HG02623 (cell line): ENCODE measurements around the gene ZCCHC4.
"Not testable (repeated sequence)": the region's sequence is repeated elsewhere in the genome, so short reads cannot be mapped to it uniquely, and the experiment has no call there.

Source experiments
- ATAC-seq: cut with Tn5 transposase; IDR thresholded peaks from one replicate; pipeline ENCODE4 v1.9.1; 2021; ENCODE audit warnings: moderate library complexity; ENCODE audit not compliant: unreplicated experiment

Gene ZCCHC4

DNA sequence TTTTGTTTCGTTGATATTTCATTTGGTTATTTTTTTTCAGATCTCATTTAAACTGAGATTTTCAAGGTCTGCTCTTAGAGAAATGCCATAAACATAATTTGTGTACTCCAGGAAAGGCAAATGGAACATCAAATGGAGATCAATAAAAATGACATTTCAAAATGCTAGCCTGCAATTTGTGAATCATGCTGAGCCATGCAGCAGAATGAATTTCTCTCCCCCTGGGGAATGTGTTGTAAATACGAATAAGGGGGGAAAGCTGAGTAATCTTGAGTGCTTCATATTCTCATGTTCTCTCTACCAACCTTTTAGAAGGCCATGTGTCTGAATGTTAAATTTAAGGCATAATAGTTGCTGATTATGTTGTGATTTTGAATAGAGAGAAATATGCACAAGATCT lies 7.8 kb downstream of the ZCCHC4 start:
- no peak for ATAC-seq

DNA sequence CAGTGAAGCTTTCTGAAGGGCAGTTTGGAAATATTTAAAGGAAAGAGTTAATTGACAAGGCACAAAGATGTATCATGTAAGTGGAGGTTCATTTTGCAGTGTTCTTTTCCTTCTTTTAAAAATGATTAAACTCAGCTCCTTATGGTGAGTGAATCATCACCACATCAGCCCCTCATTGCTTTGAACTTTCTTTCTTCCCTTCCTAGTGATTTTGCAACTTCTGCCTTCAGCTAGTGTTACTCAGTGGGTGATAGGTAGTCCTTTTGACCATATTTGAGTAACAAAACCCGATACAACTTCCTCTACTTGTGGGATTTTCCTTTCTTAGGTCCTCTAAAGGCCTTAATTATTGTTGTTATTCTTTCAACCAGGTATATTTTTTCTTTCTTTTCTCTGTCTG lies 8.2 kb downstream of the ZCCHC4 start:
- no peak for ATAC-seq

DNA sequence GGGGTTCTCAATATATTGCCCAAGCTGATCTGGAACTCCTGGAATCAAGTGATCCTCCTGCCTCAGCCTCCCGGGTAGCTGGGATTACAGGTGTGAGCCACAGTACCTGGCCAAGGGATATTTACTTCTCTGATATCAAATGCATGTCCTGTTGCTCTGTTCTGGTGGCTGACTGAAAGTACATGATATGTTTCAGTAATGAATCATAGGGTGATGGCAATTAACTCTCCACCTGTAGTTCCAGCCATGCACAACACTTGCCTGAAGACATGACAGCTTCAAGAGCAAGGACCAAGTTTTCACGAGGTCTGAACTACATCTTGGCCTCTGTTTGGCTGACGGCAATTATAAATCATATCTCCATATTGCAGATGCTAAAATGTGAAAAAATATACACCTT lies 9.1 kb downstream of the ZCCHC4 start:
- no peak for ATAC-seq

DNA sequence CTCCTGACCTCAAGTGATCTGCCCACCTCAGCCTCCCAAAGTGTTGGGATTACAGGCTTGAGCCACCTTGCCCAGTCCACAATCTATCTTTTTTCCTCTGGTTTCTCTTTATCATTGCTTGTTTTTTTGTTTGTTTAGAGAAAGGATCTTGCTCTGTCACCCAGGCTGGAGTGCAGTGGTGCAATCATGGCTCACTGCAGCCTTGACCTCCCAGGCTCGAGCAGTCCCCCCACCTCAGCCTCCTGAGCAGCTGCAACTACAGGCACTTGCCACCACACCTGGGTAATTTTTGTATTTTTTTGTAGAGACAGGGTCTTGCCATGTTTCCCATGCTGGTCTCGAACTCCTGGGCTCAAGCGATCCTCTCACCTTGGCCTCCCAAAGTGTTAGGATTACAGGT lies 15.9 kb downstream of the ZCCHC4 start:
- ATAC-seq, result not testable (repeated sequence)

DNA sequence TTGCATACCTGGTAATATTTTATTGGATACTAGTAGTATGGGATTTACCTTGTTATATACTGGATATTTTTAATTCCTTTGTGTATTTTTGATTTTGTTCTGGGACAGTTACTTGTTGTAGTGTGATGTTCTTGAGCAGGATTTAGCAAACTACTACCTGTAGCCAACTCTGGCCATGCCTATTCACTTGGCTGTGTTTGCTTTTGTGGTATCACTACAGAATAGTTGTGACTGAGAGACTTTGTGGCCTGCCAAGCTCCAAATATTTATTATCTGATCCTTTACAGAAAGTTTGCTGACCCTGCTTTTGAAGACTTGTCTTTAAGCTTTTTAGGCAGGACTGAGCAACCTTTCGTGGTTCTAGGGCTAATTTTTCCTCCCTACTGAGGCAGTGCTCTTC lies 17.8 kb downstream of the ZCCHC4 start:
- ATAC-seq, result no peak

DNA sequence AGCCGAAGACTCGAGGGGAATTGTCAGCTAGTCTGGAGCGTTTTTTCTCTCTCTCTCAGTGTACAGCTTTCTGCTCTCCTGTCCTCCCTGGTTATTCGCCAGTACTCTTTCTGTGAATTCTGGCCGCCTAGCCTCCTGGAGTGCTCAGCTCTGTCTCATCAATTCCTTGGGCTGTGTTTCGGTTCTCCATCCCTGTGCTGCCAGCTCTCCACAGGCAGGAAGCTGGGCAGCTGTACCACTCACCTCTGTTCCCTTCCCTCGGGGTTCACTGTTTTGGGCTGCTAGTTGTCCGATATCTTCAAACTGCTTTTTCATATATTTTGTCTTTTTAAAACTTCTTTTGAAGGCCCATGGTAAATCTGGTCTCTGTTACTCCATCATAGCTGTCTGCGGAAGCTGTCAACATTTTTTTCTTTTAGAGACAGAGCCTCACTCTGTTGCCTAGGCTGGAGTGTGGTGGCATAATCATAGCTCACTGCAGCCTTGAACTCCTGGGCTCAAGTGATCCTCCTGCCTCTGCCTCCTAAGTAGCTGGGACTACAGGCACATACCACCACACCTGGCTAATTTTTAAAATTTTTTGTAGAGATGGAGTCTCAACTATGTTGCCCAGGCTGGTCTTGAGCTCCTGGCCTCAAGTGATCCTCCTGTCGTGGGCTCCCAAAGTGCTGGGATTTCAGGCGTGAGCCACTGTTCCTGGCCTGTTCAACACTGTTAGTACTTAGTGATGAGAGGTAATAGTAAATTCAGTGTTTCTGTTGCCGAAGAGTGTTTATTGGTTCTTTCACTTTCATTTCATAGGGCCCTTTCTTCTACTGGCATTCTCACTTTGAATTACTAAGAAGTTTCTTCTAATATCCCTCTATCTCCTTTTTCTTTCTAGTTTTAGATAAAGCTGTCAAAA lies 18.6 kb downstream of the ZCCHC4 start:
- peak; percentile 73 for ATAC-seq

DNA sequence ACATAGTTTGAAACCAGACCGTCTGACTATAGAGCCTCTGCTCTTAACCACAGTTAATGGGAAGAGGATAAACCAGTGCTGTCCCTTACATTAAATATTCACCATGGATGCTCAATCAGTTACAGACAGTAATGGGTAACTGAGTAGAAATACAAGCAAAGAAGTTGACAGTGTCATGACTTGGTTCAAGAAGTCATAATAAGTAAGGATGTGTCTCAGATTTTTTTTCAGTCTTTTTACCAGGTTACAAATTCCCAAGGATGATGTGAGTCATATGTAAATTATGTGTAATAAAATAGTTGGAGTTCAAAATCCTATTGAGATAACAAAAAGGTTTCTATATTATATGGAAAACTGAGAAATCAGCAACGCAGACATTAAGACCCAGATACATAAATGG lies 31.1 kb downstream of the ZCCHC4 start:
- no peak for ATAC-seq

DNA sequence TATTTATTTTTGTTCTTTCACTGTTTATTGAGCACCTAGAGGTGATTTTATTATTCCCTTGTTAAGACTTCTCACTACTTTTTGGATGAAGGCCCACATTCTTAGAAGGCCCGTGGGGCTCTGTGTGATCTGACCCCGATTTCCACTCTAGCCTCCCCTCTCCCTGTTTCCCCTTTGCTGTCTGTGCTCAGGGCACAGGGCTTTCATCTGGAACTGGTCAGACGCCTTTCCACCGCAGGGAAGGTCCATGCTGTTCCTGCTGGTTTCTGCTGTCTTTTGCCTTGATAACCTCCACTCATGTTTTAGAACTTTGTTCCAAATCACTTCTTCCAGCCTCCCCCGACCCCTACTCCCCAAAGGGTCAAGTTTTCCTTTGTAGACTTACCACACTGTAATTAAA lies 33.2 kb downstream of the ZCCHC4 start:
- no peak for ATAC-seq

DNA sequence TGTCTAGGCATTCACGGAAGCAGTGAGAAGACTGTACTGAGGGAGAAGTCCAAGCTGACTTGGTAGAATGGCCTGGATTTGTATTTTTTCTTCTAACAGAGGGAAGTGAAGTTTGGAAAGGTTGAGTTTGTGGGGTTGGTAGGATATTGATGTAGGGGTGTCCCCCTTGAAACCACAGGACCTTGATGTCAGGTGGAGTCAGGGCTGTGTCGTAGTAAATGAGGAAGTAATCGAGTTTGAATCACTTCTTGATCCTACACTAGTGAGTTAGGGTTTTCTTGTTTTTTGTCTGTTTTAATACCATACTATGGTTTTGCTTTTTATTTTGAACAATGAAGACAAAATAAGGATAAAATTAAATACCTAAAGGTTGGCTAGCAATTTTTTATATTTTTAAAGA lies 34.3 kb downstream of the ZCCHC4 start:
- ATAC-seq, result no peak

DNA sequence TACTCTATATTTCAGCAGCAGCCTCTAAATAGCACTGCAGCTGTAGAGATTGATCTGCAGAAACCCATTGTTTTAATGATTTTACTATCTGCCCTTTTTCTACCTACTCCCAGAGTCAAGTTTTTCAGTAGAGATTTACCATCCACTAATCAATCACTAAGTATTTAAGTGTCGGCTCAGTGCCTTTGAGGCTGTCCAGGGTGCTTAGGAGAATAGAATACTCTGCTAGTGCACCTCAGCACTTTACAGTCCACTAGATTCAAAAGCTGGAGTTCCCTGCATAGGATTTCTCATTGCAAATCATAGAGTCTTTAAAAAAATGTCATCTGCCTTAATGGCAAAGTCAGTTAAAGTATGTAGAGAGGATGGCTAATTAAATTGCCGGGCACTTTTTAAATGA lies 34.9 kb downstream of the ZCCHC4 start:
- ATAC-seq, result no peak

DNA sequence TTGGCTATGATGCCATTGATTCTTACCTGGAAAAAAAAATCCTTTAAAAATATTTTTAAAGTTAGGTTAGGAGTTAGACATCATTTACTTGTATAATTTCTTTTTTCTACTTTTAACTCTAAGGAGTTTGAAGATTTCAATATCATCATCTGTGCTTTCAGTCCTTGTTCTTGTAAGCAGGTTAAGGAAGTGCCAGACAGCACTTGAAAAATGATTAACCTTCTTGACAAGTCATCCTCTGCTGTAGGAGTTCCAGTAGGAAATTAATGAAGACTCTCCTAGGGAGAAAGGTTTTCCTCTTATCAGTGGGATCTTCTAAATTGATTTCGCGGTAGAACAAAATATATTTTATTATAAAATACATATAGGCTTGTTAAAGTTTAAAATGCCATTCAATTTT lies 35.4 kb downstream of the ZCCHC4 start:
- ATAC-seq, result no peak

DNA sequence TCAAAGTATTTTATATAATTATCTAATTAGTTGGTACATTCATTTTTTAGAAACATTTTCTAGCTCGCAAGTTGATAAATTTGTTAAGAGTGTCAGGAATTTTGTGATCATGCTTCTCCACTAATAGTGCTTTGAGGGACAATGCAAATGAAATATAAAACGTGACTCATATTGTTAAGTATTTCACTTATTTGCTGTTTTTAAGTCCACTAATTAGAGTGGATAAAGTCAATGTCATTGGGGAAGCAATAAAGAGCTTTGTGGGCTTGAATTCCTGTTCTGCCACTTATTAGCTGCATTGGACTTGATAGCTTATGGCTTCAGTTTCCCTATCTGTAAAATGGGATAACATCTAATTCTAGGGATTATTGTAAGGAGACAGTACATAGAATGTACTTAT lies 38.0 kb downstream of the ZCCHC4 start:
- ATAC-seq, result no peak

DNA sequence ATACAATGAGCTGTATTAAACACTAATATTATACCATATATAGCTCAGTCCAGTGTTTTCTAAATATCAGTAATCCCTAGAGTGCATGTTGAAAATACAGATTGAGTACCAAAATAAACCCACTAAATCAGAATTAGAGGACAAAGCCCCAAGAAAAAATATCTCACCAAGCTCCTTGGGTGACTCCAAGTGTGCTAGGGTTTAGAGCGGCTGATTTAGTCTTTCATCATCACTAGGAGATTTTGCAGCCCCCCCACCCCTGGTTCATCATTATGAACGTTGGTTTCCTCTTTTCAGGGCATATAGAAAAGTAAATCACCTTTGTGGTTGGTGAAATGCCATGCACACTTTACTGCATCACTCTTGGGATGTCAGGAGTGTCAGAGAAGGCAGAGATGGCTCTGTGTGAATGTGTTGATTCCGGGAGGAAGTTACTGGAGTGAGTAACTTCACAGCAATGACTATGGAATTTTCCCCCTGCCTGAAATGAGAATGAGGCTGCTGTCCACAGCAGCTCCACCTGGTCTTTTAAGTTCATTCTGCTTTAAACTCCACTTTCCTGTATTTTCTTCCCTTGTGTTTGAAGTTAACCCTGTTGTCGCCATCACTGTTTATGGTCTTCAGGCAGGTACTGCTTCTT lies 39.3 kb downstream of the ZCCHC4 start:
- no peak for ATAC-seq

DNA sequence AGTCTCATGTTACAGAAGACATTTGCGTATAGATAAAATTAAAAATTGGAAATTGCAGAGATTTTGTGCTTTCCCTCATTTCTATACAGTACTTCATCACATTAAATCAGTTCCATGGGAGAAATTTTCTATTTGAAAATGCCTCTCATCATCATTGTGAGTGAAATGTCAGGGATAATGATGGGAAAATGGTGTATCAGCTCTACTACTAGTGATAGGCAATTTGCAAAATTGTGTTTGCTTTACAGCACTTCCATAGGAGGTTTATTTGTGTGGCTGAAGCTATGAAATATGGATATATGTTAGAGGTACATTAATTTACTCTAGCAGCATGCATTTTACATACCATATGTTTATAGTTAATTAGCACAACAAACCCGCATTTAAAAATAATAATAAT lies 43.5 kb downstream of the ZCCHC4 start:
- no peak for ATAC-seq

DNA sequence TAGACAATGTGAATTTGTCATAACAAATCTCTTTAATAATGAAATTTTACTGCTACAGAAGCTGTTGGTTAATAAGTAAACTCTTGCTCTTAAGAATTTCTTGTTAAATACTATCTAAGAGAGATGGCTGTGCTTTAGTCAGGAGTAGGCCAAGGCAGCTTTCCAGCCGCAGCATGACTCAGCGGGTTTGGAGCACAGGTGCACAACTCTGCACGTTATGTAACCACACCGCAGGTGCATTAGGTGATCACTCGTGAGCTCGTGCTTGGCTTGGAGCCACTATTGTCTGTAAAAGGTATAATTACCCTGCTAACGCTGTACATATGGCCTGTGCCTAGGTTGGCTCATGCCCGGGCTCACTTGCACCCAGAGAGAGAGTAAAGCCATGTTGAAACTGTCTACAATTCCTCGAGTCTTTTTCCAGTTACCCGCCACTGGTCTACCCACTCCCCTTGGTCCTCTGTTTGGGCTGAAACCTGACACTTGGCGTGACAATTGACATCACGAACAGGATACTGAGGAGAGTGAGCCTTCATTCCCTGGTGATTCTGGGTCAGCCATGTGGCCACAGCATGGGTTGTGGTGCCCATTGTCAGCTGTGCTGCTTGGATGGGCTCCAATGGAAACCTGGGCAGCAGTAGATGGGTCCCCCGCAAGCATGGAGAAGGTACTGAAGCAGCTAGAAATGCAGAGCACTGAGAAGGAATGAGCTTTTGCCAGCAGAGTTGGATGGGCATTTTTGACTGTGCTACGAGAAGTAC lies 46.1 kb downstream of the ZCCHC4 start:
- ATAC-seq, result no peak

DNA sequence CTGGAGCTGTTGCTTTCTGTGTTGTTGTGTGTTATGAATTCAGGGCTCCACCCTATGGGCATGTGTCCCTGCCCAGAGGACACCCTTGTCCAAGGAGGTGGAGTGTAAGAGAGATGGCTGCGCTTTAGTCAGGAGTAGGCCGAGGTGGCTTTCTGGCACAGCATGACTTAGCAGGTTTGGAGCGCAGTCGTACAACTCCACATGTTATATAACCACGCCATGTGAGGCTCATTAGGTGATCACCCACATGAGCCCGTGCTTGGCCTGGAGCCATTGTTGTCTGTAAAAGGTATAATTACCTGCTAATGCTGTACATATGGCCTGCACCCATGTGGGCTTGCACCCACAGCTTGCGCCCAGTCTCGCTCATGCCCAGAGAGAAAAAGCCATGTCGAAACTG lies 48.7 kb downstream of the ZCCHC4 start:
- no peak for ATAC-seq

DNA sequence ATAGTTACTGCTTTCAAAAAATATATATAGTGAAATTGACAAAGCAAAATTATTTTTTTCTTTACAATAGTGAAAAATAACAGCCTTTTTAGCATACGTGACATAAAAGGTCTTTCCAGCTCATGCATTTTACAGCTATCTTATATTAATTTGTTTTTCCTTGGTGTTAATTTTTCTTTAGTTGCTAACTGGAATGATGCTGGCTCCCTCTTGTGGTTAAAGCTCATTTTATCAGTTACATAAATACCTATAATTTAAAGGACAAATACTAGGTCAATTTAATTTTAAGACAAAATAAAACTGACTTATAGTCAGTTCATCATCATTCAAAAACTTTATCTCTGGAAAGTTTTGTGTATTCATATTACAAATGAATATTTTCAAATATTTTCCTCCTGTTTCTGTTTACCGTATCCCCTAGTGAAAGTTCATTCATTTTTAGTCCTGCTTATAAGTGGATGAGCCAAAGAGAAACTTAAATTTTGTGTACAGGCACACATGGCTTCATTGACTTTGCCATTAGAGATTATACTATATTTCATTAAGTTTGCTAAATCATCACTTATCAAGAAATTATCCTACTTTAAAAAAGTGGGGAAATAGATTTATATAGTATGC lies 54.5 kb downstream of the ZCCHC4 start:
- no peak for ATAC-seq

DNA sequence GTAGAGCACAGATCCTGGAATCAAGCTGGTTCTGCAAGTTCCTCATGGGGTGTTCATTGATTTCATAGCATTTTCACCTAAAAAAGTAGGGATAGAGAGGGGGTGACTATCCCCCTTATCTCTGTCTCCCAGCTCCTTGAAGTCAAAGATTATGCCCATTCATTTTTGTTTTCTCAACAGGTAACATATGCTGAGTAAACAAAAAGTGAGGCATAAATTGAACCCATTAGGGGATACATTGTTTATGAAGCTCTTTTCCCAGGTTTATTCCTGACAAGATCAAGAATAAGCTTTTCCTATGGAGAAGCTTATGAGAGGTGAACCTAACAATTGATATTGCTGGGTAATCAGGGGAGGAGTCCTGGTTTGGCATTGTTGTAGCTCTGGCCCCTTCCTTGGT lies 55.3 kb downstream of the ZCCHC4 start:
- no peak for ATAC-seq

DNA sequence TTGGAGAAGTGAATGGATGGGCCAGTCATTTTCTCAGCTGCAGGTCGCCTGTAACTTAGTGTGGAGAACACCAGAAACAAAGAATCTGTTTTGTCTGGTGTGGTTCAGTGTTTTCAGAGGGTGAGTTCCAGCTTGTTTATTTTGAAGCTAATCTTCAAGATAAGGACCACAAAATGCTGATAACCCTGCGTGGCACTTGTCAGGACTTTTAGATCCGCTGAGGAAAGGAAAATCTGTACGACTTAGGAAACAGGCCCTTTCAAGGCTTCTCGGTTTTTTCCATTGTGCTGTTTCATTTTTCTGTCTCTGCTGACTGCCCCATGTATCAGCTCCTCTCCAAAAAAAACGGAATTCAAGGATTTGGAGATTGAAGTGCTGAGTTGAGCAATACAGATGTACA lies 55.7 kb downstream of the ZCCHC4 start:
- ATAC-seq, result no peak

DNA sequence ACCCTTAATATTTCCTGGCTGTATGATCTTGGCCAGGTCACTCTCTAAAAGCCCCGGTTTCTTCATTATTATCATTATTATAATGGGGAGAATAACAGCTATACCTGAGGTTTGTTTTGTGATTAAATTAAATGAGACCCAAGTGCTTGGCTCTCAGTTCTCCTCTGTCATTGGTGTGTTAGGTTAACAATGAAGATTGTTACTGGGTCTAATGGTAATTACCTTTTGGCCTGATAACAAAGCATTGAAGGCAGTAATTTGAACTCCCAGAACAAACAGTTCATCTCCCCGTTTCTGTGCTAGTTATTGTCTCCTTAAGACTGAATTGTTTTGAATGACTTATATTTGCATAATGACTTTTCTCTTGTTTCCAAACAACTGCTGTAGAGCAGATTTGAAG lies 57.7 kb downstream of the ZCCHC4 start:
- ATAC-seq, result no peak

DNA sequence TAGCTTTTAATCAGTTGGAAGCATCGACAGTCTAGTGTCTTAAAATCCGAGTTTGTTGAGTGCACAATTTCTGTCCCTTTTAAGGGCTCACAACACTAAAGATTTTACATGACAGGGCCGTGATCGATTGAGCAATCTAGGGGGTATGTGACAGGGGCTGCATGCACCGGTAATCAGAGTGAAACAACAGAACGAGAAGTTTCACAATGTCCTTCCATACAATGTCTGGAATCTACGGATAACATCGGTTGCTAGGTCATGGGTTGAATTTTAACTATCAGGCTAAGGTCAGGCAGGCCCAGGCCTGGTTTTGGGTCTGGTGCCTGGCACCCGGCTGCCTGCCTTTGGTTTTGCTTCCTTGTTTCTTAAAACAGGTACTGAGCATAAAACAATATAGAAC lies 60.0 kb downstream of the ZCCHC4 start:
- ATAC-seq, result not testable (repeated sequence)
